Breast epithelium (tissue), 4 donors: Measurements from ENCODE around the gene ERGIC1. TPM values are rescaled to one million over a fixed set of nuclear protein-coding genes. Genes with fewer than 3 reads are reported as not detected.

Source experiments
- DNase-seq, 2 donors: peaks; one replicate each; pipeline ENCODE4 v3.0.0-alpha.2; 2019; ENCODE audit warnings: low spot score in 2 of 2
- H3K27ac ChIP-seq, 2 donors: fragments of 200-600 bp; sonication (generic) in 1 of 2; one replicate each; pipeline ENCODE4 v1.5.1; 2016 to 2019; ENCODE audit warnings: mild to moderate bottlenecking in 1 of 2
- H3K27me3 ChIP-seq, 2 donors: fragments of 200-600 bp; sonication (generic) in 1 of 2; one replicate each; pipeline versions ENCODE4 v1.5.1 to v1.6.0; 2017 to 2019; ENCODE audit warnings: control low read depth in 1 of 2, mild to moderate bottlenecking in 1 of 2
- H3K36me3 ChIP-seq: fragments of 200-600 bp; one replicate; pipeline ENCODE4 v1.5.1; 2019
- H3K4me1 ChIP-seq, 2 donors: fragments of 200-600 bp; sonication (generic); one replicate each; pipeline ENCODE4 v1.5.1; 2016 to 2019; ENCODE audit warnings: control low read depth in 1 of 2
- H3K4me3 ChIP-seq, 3 donors: fragments of 200-600 bp; sonication (generic); 1 replicate in 2 of 3; 2 replicates in 1 of 3; pipeline ENCODE4 v1.5.1; 2016 to 2019; ENCODE audit warnings: mild to moderate bottlenecking in 3 of 3, moderate library complexity in 2 of 3
- H3K9me3 ChIP-seq, 2 donors: fragments of 200-600 bp; sonication (generic) in 1 of 2; one replicate each; pipeline ENCODE4 v1.5.1; 2016 to 2019; ENCODE audit warnings: control low read depth in 1 of 2
- CTCF ChIP-seq, 3 donors: fragments of 450-650 bp; IDR thresholded peaks; one replicate each; pipeline ENCODE4 v1.5.1; 2016 to 2017; ENCODE audit warnings: antibody characterized with exemption in 3 of 3, mild to moderate bottlenecking in 3 of 3, moderate library complexity in 3 of 3
- POLR2A ChIP-seq: fragments of 450-650 bp; IDR thresholded peaks from one replicate; pipeline ENCODE4 v1.6.1; 2016; ENCODE audit warnings: antibody characterized with exemption, mild to moderate bottlenecking, moderate library complexity
- POLR2AphosphoS5 ChIP-seq, 3 donors: sonication (generic); formaldehyde crosslinking; IDR thresholded peaks; one replicate each; pipeline ENCODE4 v1.6.1; 2017; ENCODE audit warnings: antibody characterized with exemption in 3 of 3
- intact Hi-C: fragments of 100-400 bp; cut with DNase I; formaldehyde crosslinking; loops from one replicate; pipeline ENCODE4 v1.15.1; 2023; ENCODE audit warnings: low total_unique reads
- total RNA-seq, 3 donors: library from RNA; depleted of rRNA; stranded (reverse); fragments of >200 nt; gene quantifications; one replicate each; pipeline ENCODE4 v1.1.0, GENCODE V29; 2016

ERGIC1 gene
- total RNA-seq, 3 donors from 2014 or later: 86.6 to 139 (median 95.2) TPM

GRCh38 chr5:172886476-172886875, 52.4 kb downstream of the ERGIC1 start:
- no peak for DNase-seq
- intact Hi-C loops: no loop called here
- no peaks in the 10 kb centered on the region for H3K9me3 ChIP-seq
- H3K36me3 ChIP-seq: no peaks in the 10 kb centered on the region
- H3K27ac ChIP-seq: peak overlapping the region; percentile 80 to 84
- H3K4me1 ChIP-seq: no peaks in the 10 kb centered on the region
- H3K4me3 ChIP-seq: no peak overlapping the region
- no peak for TF ChIP-seq POLR2AphosphoS5 (IDR thresholded peaks at IDR 0.05)
- no peak for TF ChIP-seq POLR2A
- no peak for TF ChIP-seq CTCF (IDR thresholded peaks at IDR 0.05)
- no peaks in the 10 kb centered on the region for H3K27me3 ChIP-seq

- Histone ChIP-seq H3K27ac (peak overlapping the region; percentile 80 to 84), H3K27me3 (no peaks in the 10 kb centered on the region), H3K36me3 (no peaks in the 10 kb centered on the region), H3K4me3 (peak overlapping the region in 2 of 3 donors; percentile 11 to 33), H3K9me3 (no peaks in the 10 kb centered on the region), H3K4me1 (no peaks in the 10 kb centered on the region)
- TF ChIP-seq POLR2AphosphoS5 (IDR thresholded peaks at IDR 0.05): peak; percentile 51 to 98 (median 68)
- no peak for TF ChIP-seq CTCF (IDR thresholded peaks at IDR 0.05)
- intact Hi-C loops: no loop called here
- peak in 1 of 2 donors; percentile 81 for DNase-seq
Measured at GRCh38 chr5:172886974-172887501, 53.0 kb downstream of the ERGIC1 start.

- no peak for DNase-seq
- Histone ChIP-seq H3K4me1 (no peaks in the 10 kb centered on the region), H3K36me3 (no peaks in the 10 kb centered on the region), H3K9me3 (no peaks in the 10 kb centered on the region), H3K27ac (peak overlapping the region; percentile 80 to 84), H3K27me3 (no peaks in the 10 kb centered on the region), H3K4me3 (peak overlapping the region in 1 of 3 donors; percentile 33)
- intact Hi-C loops: no loop called here
- TF ChIP-seq POLR2AphosphoS5 (IDR thresholded peaks at IDR 0.05) (no peak), CTCF (IDR thresholded peaks at IDR 0.05) (no peak), POLR2A (no peak)
Measured at GRCh38 chr5:172887692-172888091, 53.6 kb downstream of the ERGIC1 start.

GRCh38 chr5:172890659-172891058, 56.6 kb downstream of the ERGIC1 start:
- no peak overlapping the region for H3K27ac ChIP-seq
- no peak overlapping the region for H3K4me3 ChIP-seq
- DNase-seq: no peak
- H3K36me3 ChIP-seq: no peaks in the 10 kb centered on the region
- intact Hi-C loops: no loop called here
- TF ChIP-seq POLR2A: no peak
- no peak for TF ChIP-seq POLR2AphosphoS5 (IDR thresholded peaks at IDR 0.05)
- no peak for TF ChIP-seq CTCF (IDR thresholded peaks at IDR 0.05)
- H3K4me1 ChIP-seq: no peaks in the 10 kb centered on the region
- no peaks in the 10 kb centered on the region for H3K27me3 ChIP-seq
- H3K9me3 ChIP-seq: no peaks in the 10 kb centered on the region

GRCh38 chr5:172891716-172892421, 57.8 kb downstream of the ERGIC1 start:
- no peaks in the 10 kb centered on the region for H3K36me3 ChIP-seq
- no peaks in the 10 kb centered on the region for H3K9me3 ChIP-seq
- intact Hi-C loops: no loop called here
- H3K4me1 ChIP-seq: no peaks in the 10 kb centered on the region
- no peak for TF ChIP-seq CTCF (IDR thresholded peaks at IDR 0.05)
- TF ChIP-seq POLR2AphosphoS5 (IDR thresholded peaks at IDR 0.05): peak in 1 of 3 donors; percentile 34
- no peak for TF ChIP-seq POLR2A
- no peaks in the 10 kb centered on the region for H3K27me3 ChIP-seq
- H3K27ac ChIP-seq: peak overlapping the region in 1 of 2 donors; percentile 74
- peak; percentile 56 to 75 for DNase-seq
- no peak overlapping the region for H3K4me3 ChIP-seq
